GM19452 (cell line): ENCODE results near the gene TCTN2.

ENCODE experiments used
- ATAC-seq: cut with Tn5 transposase; IDR thresholded peaks from one replicate; pipeline ENCODE4 v1.9.1; 2021; ENCODE audit not compliant: unreplicated experiment

Gene TCTN2

DNA sequence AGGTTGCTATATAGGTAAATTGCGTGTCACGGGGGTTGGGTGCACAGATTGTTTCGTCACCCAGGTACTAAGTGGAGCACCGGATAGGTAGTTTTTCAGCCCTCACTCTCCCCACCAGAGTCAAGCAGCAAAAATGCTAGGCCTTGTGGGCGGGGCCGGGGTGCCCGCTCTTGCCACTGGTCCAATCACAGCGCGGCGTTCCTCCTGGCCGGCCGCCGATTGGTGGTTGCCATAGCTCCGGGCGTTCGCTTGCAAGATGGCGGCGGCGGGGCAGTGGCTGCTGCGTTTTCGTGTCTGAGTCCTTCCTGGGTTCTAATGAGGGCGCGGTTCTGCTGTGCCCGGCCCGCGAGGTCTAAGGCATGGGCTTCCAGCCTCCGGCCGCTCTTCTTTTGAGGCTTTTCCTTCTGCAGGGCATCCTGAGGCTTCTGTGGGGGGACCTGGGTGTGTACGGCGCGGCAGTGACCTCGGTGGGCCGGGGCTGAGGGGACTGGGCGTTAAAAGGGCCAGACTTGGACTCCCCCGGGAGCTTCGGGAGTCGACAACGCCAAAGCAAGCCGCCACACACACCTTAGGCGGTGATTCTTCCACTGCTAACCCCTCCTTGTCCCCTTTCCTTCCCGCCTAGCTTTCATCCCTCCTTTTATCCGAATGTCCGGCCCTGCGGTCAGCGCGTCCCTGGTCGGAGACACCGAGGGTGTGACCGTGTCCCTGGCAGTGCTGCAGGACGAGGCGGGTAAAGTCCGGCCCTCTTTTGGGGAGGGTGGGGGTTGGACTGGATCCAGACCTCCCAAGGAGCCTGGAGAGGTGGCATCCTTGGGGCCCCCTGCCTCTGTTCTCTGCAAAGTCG, at the start of gene TCTN2:
Gene TCTN2 (plus strand): TSS at position 232 of the 847 bp plus-strand sequence. CDS start 128 bp downstream, at position 360.
- ATAC-seq = peak; percentile 100

DNA sequence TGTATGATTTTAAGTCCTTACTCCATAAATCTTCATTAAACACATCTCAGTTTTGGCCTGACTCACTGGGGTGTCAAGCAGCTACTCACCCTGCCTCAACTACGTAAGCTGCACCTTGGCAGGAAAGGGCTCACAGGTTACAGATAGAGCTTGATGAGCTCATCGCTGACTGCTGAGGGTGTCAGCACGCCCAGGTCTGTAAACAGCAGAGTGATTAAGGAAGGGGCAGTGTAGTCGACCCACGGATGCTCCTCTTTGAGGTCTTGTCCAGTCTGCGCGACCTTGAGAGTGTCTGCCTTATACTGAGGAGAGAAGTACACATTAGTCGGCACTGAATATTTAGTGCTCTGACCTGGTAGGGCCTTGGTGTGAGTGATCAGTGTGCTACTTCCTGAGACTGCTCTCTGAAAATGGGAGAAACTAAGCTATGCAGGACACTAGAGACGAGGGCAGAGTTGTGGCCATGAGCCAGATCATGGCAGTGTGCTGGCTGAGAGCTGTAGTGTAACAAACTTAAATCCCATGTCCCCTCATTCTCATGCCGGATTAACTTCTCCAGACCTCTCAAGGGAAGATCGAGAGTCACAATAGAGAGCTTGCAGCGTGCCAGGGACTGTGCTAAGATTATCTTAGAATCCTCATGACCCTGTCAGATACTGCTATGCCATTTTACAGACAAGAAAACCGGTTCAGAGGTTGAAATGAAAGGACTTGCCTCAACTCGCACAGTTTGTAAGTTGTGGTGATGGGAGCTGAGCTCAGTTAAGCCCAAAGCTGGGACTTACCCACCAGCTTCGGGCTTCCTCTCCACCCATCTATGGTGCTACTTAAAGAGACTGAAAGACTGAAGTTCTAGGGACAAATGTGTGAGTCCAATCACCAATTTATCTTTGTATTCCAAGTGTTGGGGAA, 49.0 kb upstream of the TCTN2 start:
- no peak for ATAC-seq

- ATAC-seq = peak; percentile 98
These were observed 37.4 kb upstream of the TCTN2 start, which contains the start of the genes EIF2B1 and GTF2H3 for GRCh38 chr12:123633379-123634141. TSS of gene EIF2B1 (minus strand) at chr12:123633686. CDS start at chr12:123633557, 129 bp downstream. TSS of gene GTF2H3 (plus strand) at chr12:123633829. CDS start at chr12:123633860, 31 bp downstream.

DNA sequence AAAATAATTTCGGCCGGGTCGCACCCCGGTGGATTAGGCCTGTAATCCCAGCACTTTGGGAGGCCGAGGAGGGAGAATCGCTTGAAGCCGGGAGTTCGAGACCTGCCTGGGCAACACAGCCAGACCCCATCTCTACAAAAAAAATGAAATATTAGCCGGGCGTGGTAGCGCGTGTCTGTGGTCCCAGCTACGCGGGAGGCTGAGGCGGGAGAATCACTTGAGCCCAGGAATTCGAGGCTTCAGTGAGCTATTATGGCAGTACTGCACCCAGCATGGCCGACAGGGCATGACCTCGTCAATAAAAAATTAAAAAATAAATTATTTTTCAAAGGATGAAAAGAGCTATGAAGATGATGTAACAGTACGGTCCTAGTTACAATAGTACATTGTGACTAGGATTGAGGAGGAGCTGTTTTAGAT, 36.8 kb upstream of the TCTN2 start:
- no peak for ATAC-seq

DNA sequence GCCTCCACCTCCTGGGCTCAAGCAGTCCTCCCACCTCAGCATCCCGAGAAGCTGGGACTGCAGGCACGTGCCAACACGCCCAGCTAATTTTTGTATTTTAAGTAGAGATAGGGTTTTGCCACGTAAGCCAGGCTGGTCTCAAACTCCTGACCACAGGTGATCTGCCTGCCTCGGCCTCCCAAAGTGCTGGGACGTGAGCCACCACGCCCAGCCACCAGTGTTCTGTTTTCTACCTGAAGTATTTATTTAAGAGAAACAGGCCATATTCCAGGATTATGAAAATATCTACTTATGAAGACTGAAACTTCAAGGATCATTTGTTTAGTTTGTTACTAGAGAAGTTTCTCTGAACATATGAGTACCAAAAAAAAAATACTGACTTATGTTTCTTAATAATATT, 27.0 kb upstream of the TCTN2 start:
- ATAC-seq = no peak

DNA sequence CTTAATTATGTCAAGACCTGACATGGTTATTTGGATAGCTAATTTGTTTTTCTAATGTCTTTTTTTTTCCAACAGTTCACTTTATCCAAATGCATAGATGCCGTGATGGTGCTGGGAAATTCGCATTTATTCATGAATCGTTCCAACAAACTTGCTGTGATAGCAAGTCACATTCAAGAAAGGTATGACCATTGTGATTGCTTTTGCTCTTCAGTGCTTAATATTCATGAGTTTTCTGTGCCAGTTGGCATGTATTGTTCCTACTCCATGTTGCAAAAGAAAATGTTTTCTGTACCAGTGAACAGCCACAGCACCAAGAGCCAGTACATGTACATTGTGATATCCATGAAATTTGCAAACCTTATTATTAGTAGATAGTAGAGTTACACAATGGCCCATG, 25.5 kb upstream of the TCTN2 start:
- no peak for ATAC-seq

GRCh38 chr12:123645878-123646277, 25.0 kb upstream of the TCTN2 start:
- no peak for ATAC-seq

GRCh38 chr12:123648401-123648800, 22.5 kb upstream of the TCTN2 start:
- ATAC-seq = no peak

- no peak for ATAC-seq
These were observed 16.7 kb upstream of the TCTN2 start for GRCh38 chr12:123654129-123654701.

DNA sequence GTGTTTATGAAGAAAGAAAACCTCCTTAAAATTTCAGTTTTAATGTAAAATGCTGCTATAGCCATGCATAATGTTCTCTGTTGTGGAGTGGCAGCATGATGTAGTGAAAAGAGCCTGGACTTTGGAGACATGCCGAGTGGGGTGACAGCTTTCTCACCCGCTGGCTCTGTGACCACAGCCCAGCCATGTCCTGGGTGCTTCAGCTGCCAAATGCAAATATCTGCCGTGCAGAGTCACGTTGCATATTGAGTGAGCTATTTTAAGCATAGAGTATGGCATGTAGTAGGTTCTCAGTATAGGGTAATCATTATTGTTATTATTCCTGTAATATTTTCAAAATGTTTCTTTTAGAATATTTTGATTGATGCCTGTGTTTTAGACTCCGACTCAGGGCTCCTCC, 15.5 kb upstream of the TCTN2 start:
- peak; percentile 98 for ATAC-seq

GRCh38 chr12:123656392-123656791, 14.5 kb upstream of the TCTN2 start:
- no peak for ATAC-seq

DNA sequence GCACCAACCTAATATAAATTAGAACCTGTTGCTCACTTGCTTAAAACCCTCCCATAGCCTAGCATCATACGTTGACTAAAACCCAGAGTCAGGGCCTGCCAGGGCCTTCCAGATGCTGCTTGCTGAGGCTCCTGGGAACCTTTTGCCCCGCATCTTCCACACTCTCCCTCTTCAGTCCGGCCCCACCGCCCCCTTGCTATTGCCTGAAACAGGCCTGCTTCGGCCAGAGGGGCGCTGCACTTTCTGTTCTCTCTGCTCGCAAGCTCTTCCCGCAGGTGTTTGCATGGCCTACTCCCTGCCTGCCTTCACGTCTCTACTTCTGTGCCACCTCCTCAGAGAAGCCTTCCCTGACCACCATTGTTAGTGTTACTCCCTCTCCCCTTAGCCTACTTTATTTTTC, 13.7 kb upstream of the TCTN2 start:
- no peak for ATAC-seq

GRCh38 chr12:123659996-123660727, 10.8 kb upstream of the TCTN2 start:
- no peak for ATAC-seq

GRCh38 chr12:123667771-123668170, 3.1 kb upstream of the TCTN2 start:
- no peak for ATAC-seq

DNA sequence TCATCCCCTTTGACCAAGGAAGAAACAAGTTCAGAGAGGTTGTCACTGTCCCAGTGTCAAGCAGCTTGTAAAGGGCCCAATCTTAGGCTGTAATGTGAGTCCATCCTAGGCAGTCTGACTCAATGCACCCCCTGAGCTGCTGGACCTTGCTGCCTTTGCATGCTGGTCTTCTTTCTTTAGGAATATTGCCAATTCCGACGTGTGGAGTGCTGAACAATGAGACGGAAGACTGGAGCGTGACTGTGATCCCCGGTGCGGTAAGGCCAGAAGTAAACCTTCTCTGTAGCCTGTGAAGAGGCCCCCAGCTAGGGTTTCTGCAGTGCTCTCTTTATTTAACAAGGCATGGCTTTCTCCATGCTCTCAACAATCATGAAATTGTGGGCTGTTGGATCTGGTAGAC, 963 bp downstream of the TCTN2 start:
- ATAC-seq = no peak

DNA sequence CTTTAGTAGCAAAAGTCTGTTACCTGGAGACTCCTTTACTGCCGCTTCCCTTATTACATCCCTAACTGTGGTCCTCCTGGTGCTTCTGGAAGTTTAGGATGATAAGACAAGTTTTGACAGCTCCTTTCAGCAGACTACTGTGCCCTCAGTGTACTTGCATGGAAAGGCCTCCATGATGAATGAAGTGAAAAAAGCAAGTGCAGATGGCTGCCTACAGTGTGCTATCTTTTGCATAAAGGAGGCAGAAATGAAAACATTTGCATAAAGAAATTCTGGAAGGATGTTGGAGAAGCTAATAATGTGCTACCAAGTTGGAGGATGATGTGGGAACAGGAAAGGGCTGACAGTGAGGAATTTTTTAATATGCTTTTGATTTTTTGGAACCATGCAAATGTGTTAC, 4.5 kb downstream of the TCTN2 start:
- no peak for ATAC-seq

DNA sequence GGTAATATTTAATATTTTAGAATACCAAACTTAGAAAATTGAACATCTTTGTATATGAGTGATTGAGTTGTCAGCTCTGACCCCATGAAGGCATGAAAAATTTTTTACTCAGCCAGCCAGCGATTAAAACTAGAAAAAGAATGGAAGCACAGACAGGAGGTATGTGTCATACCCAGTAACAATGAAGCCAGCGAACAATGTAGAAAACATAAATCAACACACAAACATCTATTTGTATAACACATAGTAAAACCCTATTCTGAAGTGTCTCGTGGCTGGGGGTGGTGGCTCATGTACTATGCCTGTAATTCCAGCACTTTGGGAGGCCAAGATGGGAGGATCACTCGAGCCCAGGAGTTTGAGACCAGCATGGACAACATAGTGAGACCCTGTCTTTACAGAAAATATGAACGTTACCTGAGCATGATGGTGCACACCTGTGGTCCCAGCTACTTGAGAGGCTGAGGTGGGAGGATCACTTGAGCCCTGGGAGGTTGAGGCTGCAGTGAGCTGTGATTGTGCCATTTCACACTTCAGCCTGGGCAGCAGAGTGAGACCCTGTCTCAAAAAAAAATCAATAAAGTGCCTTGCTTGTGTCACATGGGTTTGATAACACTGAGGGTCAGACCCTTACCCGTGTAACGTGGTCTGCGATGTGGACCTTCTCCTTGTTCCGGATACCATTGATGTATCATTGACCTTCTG, 5.9 kb downstream of the TCTN2 start:
- ATAC-seq = no peak

- no peak for ATAC-seq
These were observed 8.1 kb downstream of the TCTN2 start for GRCh38 chr12:123678981-123679380.

DNA sequence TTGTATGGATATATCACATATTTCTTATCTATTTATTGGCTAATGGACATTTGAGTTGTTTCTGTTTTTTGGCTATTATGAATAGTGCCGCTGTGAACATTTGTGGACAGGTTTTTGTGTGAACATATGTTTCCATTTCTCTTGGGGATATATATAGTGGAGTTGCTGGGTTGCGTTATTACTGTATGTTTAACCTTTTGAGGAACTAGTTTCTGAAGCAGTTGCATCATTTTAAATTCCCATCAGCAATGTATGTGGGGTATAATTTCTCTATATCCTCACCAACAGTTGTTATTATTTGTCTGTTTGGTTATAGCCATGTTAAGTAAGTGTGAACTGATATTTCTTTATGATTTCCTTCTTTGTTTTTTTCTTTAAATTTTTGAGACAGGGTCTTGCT, 10.7 kb downstream of the TCTN2 start:
- ATAC-seq = no peak
